AG10803 (cell line): ENCODE results near the gene PSMD3.

Source experiments
- DNase-seq: peaks from one replicate; pipeline ENCODE4 v3.0.0; 2010; ENCODE audit warnings: low read depth
- H3K4me3 ChIP-seq: 2 replicates; pipeline ENCODE4 v1.5.1; 2011; ENCODE audit warnings: mild to moderate bottlenecking, low read length, control low read depth
- TF ChIP-seq, protein P1 (sequence below): conservative IDR thresholded peaks from 2 replicates; pipeline ENCODE4 v1.5.1; 2011; ENCODE audit warnings: mild to moderate bottlenecking, low read length, control low read depth, inconsistent platforms

Gene PSMD3

DNA sequence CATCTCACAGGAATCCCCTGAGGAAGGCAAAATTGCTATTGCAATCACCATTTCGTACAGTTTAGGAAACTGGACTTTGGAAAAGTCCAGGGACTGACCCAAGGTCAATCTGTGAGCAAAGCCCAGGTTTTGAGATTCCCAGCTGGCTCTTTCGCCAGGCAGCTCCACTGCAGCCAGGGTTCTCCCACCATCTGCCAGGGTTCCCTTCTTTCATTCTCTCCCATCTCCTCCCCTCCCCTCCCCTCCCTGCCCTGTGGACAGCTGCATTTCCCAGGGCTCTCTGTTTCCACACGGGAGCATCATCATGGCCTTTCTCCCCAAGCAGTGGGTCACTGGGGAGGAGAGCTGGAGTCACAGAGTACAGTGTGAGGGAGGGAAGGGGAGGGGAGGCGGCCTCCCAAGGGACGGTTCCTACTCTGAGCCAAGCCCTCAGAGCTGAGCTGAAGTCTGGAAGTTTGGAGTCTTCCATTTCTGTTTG lies 29.7 kb upstream of the PSMD3 start:
- no peak for DNase-seq
- TF ChIP-seq, protein P1, sequence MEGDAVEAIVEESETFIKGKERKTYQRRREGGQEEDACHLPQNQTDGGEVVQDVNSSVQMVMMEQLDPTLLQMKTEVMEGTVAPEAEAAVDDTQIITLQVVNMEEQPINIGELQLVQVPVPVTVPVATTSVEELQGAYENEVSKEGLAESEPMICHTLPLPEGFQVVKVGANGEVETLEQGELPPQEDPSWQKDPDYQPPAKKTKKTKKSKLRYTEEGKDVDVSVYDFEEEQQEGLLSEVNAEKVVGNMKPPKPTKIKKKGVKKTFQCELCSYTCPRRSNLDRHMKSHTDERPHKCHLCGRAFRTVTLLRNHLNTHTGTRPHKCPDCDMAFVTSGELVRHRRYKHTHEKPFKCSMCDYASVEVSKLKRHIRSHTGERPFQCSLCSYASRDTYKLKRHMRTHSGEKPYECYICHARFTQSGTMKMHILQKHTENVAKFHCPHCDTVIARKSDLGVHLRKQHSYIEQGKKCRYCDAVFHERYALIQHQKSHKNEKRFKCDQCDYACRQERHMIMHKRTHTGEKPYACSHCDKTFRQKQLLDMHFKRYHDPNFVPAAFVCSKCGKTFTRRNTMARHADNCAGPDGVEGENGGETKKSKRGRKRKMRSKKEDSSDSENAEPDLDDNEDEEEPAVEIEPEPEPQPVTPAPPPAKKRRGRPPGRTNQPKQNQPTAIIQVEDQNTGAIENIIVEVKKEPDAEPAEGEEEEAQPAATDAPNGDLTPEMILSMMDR, result no peak
- H3K4me3 ChIP-seq, result no peak overlapping the region

DNA sequence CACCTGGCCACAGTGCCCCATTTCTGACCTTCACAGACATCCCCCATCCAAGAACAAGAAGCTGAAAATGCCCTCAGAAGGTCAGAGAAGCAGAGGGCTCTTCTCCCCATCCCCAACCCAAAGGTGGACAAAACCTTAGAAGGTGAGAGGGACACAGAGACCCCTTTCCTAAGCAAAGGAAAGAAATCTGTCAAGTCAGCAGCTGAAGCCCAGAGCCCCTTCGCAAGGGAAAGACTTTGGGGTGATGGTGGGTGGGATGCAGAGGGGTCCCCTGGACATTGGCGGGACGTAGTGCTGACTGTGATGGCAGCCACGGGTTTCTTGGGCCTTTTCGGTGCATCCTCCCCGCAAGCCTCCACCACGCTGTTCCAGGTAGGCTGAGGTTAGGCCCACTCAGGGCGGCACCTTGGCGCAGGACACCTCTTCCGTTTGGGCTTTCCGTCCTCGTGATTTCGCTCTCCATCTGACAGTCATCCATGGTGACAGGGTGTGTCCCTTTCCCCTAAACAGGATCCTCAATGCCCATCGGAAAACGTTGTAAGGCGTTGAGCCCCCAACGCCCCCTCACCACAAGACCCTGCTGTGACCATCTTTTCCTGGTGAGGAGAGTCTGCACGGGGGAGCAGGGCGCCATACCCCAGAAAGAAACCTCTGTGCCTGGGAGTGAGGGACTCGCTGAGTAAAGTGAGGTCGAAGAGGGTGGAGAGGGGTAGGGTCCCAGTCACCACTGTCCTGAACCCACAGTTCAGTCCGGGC lies 28.5 kb upstream of the PSMD3 start:
- TF ChIP-seq, protein P1, result no peak
- no peak for DNase-seq
- H3K4me3 ChIP-seq, result peak overlapping the region; percentile 60

DNA sequence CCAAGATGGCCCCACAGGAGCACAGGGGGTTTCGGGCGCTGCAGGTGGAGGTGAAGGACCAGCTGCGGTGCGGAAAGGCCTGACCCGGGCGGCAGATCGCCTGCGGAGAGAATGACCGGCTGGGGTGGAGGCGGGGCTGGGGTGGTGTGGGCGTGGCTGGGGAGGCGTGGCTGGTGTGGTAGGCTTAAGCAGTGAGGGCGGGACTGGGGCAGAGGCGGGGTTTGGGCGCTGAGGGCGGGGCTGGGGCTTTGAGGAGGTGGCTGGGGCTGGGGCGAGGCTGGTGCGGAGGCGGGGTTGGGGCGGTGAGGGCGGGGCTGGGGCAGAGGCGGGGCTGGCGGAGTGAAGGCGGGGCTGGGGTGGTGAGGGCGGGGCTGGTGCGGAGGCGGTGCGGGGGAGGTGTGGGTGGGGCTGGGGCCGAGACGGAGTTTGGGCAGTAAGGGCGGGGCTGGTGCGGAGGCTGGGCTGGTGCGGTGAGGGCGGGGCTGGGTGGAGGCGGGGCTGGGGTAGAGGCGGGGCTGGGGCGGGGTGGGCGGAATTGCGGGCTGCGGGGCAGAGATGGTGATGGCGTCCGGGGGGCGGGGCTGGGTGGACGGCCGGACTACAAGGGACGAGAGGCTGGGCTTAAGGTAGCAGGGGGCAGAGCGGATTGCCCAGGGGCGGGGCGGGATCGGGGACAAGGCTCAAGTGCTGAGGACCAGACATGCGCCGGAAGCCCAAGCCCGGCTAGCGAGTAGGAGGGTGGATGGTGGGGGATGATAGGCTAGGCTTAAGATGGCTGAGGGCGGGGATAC lies 27.7 kb upstream of the PSMD3 start:
- peak; percentile 95 for DNase-seq
- TF ChIP-seq, protein P1, result no peak
- H3K4me3 ChIP-seq, result peak overlapping the region; percentile 60

DNA sequence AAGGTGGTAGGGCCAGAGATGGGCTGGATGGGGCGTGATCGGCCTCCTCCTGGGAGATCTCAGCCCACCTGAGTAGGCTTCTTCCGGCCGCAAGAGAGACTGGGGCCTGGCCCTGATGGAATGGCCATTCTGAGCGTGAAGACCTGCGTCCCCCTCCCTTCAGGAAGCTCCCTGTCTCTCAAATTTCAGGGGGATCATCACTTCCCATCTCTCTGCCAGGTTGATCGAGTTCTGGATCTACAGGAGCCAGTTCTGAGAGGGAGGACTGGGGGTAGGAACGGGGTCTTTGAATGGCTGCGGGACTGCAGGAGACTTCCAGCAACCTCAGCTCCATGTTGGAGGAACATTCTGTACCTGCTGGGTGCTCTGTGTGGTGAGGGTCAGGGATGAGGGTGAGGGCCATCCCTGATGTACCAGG lies 27.1 kb upstream of the PSMD3 start:
- H3K4me3 ChIP-seq, result peak overlapping the region; percentile 53
- TF ChIP-seq, protein P1, result no peak
- DNase-seq, result no peak

DNA sequence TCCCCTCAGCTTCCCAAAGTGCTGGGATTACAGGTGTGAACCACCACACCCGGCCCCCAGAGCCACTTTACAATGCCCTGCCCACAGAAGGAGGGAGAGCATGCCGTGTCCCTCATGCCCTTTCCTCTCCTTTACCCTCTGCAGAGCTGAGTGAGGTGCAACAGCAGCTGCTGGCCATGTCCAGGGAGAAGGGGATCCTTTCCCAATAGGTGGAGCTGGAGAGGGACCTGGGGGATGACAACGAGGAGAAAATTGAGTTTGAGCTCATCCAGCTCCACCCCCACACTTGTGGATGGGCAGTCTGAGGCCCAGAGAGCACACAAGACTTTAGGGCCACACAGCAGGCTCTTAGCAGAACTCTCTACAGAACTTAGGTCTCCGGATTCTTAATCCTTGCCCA lies 25.7 kb upstream of the PSMD3 start:
- no peak for DNase-seq
- TF ChIP-seq, protein P1, result no peak
- H3K4me3 ChIP-seq, result no peak overlapping the region

DNA sequence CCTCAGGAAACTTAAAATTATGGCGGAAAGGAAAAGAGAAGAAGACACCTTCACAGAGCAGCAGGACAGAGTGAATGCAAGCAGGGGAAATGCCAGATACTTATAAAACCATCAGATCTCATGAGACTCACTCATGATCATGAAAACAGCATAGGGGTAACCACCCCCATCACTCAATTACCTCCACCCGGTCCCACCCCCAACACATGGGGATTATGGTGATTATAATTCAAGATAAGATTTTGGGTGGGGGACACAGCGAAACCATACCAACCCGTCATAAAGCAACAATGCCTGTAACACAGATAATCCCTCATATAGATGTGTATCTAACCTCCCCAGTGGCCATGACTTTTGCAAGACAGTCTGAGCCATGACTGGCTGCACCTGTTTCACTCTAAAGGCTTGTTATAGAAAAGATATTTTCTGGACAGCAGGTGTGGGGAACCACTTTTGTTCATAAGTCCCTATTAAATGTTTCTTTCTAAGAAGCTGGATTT lies 24.8 kb upstream of the PSMD3 start:
- no peak overlapping the region for H3K4me3 ChIP-seq
- DNase-seq, result no peak
- TF ChIP-seq, protein P1, result no peak
